GF-D8 (cell line): ENCODE results near the gene RPL10A.
"Not testable (repeated sequence)": the region's sequence is repeated elsewhere in the genome, so short reads cannot be mapped to it uniquely, and the experiment has no call there.

Experiments
- DNase-seq: peaks from one replicate; lab custom pipeline; 2025; lab: John Stamatoyannopoulos, UW

RPL10A gene

GRCh38 chr6:35512740-35513139, 44.5 kb downstream of the RPL10A start, which contains the start of gene TULP1:
Gene TULP1 (minus strand): TSS chr6:35512896. CDS start chr6:35512858, 38 bp downstream.
- DNase-seq, result no peak

- no peak for DNase-seq
Observed at GRCh38 chr6:35514587-35514986, 46.4 kb downstream of the RPL10A start.

GRCh38 chr6:35515939-35516338, 47.7 kb downstream of the RPL10A start:
- not testable (repeated sequence) for DNase-seq

- no peak for DNase-seq
Observed at GRCh38 chr6:35516712-35517111, 48.5 kb downstream of the RPL10A start.

GRCh38 chr6:35517978-35518377, 49.8 kb downstream of the RPL10A start:
- not testable (repeated sequence) for DNase-seq

GRCh38 chr6:35518566-35519312, 50.5 kb downstream of the RPL10A start:
- no peak for DNase-seq

- DNase-seq, result no peak
Observed at GRCh38 chr6:35519313-35520015, 51.3 kb downstream of the RPL10A start.
